Erythroblast (primary cell): Measurements from ENCODE around the gene ZMYM4.

Experiments used
- GATA1 ChIP-seq: IDR thresholded peaks from 2 replicates; pipeline ENCODE4 v1.6.1; 2011; ENCODE audit warnings: low read depth, mild to moderate bottlenecking, control low read depth, low read length, moderate library complexity
- POLR2A ChIP-seq: IDR thresholded peaks from 2 replicates; pipeline ENCODE4 v1.6.1; 2011; ENCODE audit warnings: mild to moderate bottlenecking, low read length

GRCh38 chr1:35461966-35462651 lies 193.6 kb downstream of the ZMYM4 start:
- TF ChIP-seq POLR2A (no peak), GATA1 (no peak)
